ENCODE data around the gene LSR. TPM values are rescaled to one million over a fixed set of nuclear protein-coding genes. Genes with fewer than 3 reads are reported as not detected.

The LSR gene
- total RNA-seq, 4 donors from 2014 or later: 5.1 to 19.2 (median 10.8) TPM

GRCh38 chr19:35307931-35308330, 59.1 kb downstream of the LSR start:
- 47% methylated on average over 10 of the region's 10 CpGs for WGBS
- intact Hi-C loops (cut with DNase I): no loop called here
- TF ChIP-seq POLR2AphosphoS5 (IDR thresholded peaks at IDR 0.05) (no peak), EP300 (IDR thresholded peaks at IDR 0.05) (no peak), POLR2A (IDR thresholded peaks at IDR 0.05; ENCODE audit: low read depth) (no peak), CTCF (IDR thresholded peaks at IDR 0.05) (no peak)
- no peak for DNase-seq (ENCODE audit: extremely low spot score)
- H3K9me3 ChIP-seq: no peaks in the 10 kb centered on the region
- H3K4me3 ChIP-seq: no peak overlapping the region
- no peak overlapping the region for H3K27ac ChIP-seq (replicated peaks in 1 of 4)
- no peaks in the 10 kb centered on the region for H3K4me1 ChIP-seq
- peaks cover 0 to 68% (median 0%) of the 10 kb centered on the region in 4 donors for H3K27me3 ChIP-seq
- H3K36me3 ChIP-seq: no peaks in the 10 kb centered on the region

GRCh38 chr19:35308910-35309309, 60.1 kb downstream of the LSR start:
- 71% methylated on average over 7 of the region's 7 CpGs for WGBS
- no peak overlapping the region for H3K27ac ChIP-seq (replicated peaks in 1 of 4)

GRCh38 chr19:35309481-35310279, 60.9 kb downstream of the LSR start:
- intact Hi-C loops (cut with DNase I): no loop called here
- Histone ChIP-seq H3K27me3 (peaks cover 0 to 67% (median 0%) of the 10 kb centered on the region in 4 donors), H3K9me3 (no peaks in the 10 kb centered on the region)

More at GRCh38 chr19:35308910-35309309, 60.1 kb downstream of the LSR start:
- no peak overlapping the region for H3K4me3 ChIP-seq
- H3K4me1 ChIP-seq: no peaks in the 10 kb centered on the region
- H3K36me3 ChIP-seq: no peaks in the 10 kb centered on the region
- TF ChIP-seq EP300 (IDR thresholded peaks at IDR 0.05) (no peak), POLR2AphosphoS5 (IDR thresholded peaks at IDR 0.05) (no peak)
- DNase-seq (ENCODE audit: extremely low spot score): no peak
- intact Hi-C loops (cut with DNase I): no loop called here
- peaks cover 0 to 72% (median 0%) of the 10 kb centered on the region in 4 donors for H3K27me3 ChIP-seq
- no peaks in the 10 kb centered on the region for H3K9me3 ChIP-seq

GRCh38 chr19:35310331-35310730, 61.5 kb downstream of the LSR start:
- H3K36me3 ChIP-seq: no peaks in the 10 kb centered on the region
- no peaks in the 10 kb centered on the region for H3K9me3 ChIP-seq
- intact Hi-C loops (cut with DNase I): no loop called here
- no peak overlapping the region for H3K27ac ChIP-seq (replicated peaks in 1 of 4)
- TF ChIP-seq POLR2A (IDR thresholded peaks at IDR 0.05; ENCODE audit: low read depth): no peak
- TF ChIP-seq EP300 (IDR thresholded peaks at IDR 0.05): no peak
- TF ChIP-seq CTCF (IDR thresholded peaks at IDR 0.05): no peak
- no peak for TF ChIP-seq POLR2AphosphoS5 (IDR thresholded peaks at IDR 0.05)
- no peak for DNase-seq (ENCODE audit: extremely low spot score)
- peaks cover 0 to 62% (median 0%) of the 10 kb centered on the region in 4 donors for H3K27me3 ChIP-seq
- H3K4me1 ChIP-seq: no peaks in the 10 kb centered on the region
- H3K4me3 ChIP-seq: no peak overlapping the region
- WGBS: 90% methylated on average over 10 of the region's 12 CpGs

More at GRCh38 chr19:35309481-35310279, 60.9 kb downstream of the LSR start:
- Histone ChIP-seq H3K27ac (replicated peaks in 1 of 4) (no peak overlapping the region), H3K4me3 (no peak overlapping the region), H3K36me3 (no peaks in the 10 kb centered on the region), H3K4me1 (no peaks in the 10 kb centered on the region)
- no peak for DNase-seq (ENCODE audit: extremely low spot score)
- TF ChIP-seq EP300 (IDR thresholded peaks at IDR 0.05): no peak
- no peak for TF ChIP-seq POLR2A (IDR thresholded peaks at IDR 0.05; ENCODE audit: low read depth)
- no peak for TF ChIP-seq POLR2AphosphoS5 (IDR thresholded peaks at IDR 0.05)
- TF ChIP-seq CTCF (IDR thresholded peaks at IDR 0.05): no peak
- WGBS: 65% methylated on average over 35 of the region's 47 CpGs

- peaks cover 0 to 64% (median 0%) of the 10 kb centered on the region in 4 donors for H3K27me3 ChIP-seq
- H3K4me3 ChIP-seq: no peak overlapping the region
- intact Hi-C loops (cut with DNase I): no loop called here
- WGBS: 96% methylated on average over 10 of the region's 10 CpGs
- DNase-seq (ENCODE audit: extremely low spot score): no peak
- H3K36me3 ChIP-seq: no peaks in the 10 kb centered on the region
- no peaks in the 10 kb centered on the region for H3K9me3 ChIP-seq
- TF ChIP-seq EP300 (IDR thresholded peaks at IDR 0.05) (no peak), POLR2A (IDR thresholded peaks at IDR 0.05; ENCODE audit: low read depth) (no peak), POLR2AphosphoS5 (IDR thresholded peaks at IDR 0.05) (no peak), CTCF (IDR thresholded peaks at IDR 0.05) (no peak)
- H3K4me1 ChIP-seq: no peaks in the 10 kb centered on the region
- H3K27ac ChIP-seq (replicated peaks in 1 of 4): no peak overlapping the region
Measured at GRCh38 chr19:35310811-35311465, 62.1 kb downstream of the LSR start.

All from esophagus muscularis mucosa (tissue), 4 donors.